Measurements from ENCODE around the gene BCL2.
"Not testable (repeated sequence)": the region's sequence is repeated elsewhere in the genome, so short reads cannot be mapped to it uniquely, and the experiment has no call there.

Gene BCL2

GRCh38 chr18:63199743-63200241, 119.8 kb downstream of the BCL2 start:
- no peak for DNase-seq (ENCODE audit: low read depth in 2 of 2)

- no peak for DNase-seq (ENCODE audit: low read depth in 2 of 2)
Measured at GRCh38 chr18:63198868-63199742, 120.5 kb downstream of the BCL2 start.

DNA sequence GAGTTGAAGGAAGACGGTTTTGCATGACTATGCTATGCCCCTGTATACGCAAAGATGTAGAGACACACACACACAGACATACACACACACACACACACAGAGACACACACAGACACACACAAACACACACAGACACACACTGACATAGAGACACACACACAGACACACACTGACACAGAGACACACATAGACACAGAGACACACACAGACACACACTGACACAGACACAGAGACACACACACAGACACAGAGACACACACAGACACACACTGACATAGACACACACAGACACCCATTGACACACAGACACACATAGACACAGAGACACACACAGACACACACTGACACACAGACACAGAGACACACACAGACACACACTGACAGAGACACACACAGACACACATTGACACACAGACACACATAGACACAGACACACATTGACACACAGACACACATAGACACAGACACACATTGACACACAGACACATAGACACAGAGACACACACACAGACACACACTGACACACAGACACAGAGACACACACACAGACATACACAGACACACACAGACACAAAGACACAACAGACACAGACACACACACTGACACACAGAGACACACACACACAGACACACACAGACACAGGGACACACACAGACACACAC, 121.3 kb downstream of the BCL2 start:
- DNase-seq (ENCODE audit: low read depth in 2 of 2) = no peak

GRCh38 chr18:63197246-63197869, 122.2 kb downstream of the BCL2 start:
- DNase-seq (ENCODE audit: low read depth in 2 of 2) = no peak

DNA sequence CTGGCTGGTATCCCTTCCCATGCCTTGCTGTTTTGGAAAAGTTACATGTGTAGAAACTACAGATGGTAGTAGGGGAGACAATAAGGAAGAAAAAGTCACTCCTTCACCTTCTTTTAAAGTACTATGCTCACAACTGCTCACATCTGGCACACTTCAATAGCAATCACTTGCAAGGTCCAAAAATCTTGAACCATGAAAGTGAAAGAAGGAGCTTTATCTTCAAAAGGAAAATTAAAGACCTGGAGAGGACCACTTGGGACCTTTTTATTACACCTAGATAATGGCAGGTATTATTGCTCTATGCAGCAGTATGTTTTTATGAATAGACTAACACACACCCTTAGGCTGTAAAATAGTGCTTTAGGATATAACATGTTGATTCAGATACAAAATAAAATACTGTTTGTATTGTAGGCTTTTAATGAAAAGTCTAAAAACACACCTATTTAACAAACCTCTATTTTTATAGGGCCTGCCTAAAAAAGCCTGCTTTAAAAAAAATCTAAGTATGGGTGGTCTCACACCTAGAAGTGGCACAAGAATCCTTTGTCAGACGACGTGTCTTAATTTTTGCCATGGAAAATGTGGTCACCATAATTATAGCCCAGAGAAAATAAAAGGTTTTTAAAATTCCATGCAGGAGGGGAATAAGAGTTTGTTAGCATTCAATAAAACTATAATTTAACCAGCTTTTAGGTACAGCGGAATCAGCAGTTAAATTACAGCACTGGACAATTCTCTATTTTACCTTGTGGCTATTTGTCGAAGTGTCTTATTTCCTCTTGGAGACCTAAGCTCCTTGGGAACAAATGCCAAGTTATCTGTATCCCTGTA, 124.0 kb downstream of the BCL2 start:
- no peak for DNase-seq (ENCODE audit: low read depth in 2 of 2)

DNA sequence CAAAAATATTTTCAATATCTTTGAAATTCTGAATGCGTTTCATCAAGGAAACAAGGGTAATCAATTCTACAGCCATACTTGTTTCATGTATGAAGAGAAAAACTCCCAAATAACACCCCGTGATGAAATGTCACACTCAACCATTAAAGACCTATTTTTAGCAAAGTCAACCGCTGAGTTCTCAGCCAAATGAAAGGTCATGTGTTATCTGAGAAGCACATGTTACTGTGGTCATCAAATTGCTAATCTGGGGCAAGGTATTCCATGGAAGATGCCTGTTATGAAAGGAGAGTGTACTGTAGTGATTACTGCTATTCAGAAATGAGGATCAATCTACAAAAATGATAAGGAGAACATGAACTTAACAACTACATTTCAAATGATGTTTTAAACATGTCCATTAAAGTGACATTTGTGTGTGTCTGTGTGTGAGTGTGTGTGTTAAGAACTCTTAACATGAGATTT, 126.7 kb downstream of the BCL2 start:
- no peak for DNase-seq (ENCODE audit: low read depth in 2 of 2)

DNA sequence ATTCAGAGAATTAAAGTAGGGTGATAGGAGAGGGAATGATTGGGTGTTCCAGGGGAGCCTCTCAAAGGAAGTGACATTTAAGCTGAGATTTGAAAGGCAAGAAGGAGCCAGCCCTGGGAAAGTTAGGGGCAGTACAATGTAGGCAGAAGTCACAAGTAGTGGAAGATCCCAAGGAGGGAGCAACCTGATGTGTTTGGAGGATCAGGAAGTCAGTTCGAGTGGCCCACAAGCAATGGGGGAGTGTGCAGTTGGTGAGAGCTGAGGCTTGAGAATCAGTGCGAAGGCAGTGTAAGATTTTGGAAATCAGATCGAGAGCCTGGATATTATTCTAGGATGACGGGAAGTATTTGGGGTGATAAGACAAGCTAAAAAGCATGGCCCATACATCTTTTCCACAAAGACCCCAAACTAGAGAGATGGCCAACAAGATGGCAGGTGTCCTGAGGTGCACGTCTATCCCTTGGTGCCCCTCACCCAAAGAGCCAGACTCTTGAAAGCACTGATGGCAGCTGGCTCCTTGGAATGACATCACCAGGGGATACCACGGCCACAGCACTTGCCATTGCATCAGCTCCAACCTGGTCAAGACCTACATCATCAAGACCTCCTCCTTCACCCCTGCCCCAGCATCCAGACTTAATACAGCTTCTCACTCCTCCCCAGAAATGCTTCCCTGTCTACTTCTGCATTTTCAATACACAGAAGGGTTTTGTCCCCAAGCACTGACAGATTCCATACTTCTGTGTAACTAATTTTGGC, 127.3 kb downstream of the BCL2 start:
- DNase-seq (ENCODE audit: low read depth in 2 of 2) = no peak

GRCh38 chr18:63191413-63191812, 128.2 kb downstream of the BCL2 start:
- DNase-seq (ENCODE audit: low read depth in 2 of 2) = no peak

- not testable (repeated sequence) for DNase-seq (ENCODE audit: low read depth in 2 of 2)
Measured at GRCh38 chr18:63190838-63191237, 128.7 kb downstream of the BCL2 start.

GRCh38 chr18:63189817-63190216, 129.8 kb downstream of the BCL2 start:
- DNase-seq (ENCODE audit: low read depth in 2 of 2) = no peak

DNA sequence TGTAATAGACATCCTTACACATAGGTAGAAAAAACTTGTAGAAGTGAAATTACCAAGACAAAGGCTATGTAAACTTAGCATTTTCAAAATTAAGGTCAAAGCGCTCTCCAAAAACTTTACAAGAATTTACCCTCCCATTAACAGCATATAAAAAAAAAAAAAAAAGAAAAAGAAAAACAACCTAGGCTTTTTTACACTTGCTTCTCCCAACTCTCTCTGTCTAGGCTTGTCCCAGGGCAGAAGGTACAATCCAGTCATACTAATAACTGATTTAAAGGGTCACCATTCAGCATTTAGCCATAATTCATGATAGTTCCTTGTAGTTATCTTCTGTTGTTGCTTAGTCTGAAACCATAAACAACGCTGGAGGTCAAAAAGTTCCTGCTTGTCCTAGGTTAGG, 130.5 kb downstream of the BCL2 start:
- no peak for DNase-seq (ENCODE audit: low read depth in 2 of 2)

DNA sequence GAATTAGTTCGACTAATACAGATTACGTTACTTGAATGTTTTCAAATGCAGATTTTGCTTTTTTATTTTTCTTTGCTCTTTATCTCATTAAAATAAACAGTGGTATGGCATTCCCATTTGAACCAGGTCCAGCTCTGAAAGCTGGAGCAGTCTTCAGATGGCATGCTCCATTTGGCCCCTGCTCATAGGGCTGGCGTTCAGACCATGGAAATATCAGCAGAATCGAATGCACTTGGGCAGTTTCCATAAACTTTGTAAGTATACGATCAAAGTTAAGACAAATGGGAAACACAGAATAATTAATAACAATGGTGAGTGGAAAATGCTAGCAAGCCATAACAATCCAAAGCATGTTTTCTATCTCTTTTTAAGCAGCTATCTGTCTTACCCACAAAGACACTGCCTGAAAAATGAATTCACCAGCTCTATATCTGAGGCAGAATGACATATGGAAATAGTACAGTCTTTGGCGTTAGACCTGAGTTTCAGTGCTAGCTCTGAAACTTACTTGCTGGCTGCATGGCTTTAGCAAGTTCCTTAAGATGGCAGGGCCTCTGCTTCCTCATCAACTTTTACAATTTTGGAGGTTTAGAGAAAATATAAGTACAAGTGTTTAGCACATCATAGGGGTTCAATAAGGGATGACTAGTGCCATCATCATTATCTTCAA, 131.6 kb downstream of the BCL2 start:
- DNase-seq (ENCODE audit: low read depth in 2 of 2) = no peak

DNA sequence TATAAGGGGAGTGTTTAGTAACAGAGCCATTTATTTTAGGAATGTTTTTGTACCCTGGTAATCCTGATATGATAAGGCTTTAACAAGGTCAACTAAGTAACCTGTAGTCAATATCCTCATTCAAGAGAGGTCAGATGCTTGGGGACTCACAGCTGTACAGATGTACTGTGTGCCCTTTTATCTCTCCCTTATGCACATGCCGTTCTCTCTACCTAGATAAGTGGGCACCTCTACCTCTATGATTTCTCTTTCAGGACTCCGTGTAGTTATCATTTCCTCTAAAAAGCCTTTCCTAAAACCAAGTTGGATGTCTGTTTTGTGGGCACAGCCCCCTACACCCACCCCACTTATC, 132.4 kb downstream of the BCL2 start:
- no peak for DNase-seq (ENCODE audit: low read depth in 2 of 2)

DNA sequence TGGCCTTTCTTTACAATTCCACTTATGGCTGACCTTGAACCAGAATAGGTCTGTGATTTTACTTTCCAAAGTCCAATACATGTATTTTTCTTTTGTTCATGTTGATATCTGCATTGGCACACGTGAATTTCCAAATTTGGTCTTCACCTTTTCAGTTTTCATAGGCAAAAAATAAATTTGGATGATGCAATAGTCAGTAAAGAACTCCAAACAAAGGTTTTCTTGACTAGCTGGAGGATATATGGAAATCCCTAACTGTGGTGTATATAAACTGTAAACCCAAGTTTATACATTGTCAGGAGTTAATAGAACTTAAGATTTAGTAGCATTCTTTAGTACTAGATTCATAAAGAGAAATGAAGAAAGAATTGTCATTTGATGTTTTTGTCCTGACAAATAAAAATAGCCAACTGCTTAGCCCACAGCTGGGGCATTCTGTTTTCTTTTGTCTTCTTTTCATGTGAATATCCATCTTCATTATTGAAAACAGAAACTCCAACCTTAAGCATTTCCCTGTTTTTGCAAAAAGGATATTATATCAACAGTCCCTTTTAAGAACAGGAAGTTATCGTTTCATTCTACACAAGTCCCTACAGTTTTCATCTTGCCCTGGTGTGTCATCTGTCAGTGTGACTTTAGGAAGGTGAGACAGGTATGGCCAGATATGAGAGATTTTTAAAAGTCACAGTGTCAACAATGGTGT, 132.9 kb downstream of the BCL2 start:
- no peak for DNase-seq (ENCODE audit: low read depth in 2 of 2)

GRCh38 chr18:63185984-63186383, 133.6 kb downstream of the BCL2 start:
- DNase-seq (ENCODE audit: low read depth in 2 of 2) = no peak

DNA sequence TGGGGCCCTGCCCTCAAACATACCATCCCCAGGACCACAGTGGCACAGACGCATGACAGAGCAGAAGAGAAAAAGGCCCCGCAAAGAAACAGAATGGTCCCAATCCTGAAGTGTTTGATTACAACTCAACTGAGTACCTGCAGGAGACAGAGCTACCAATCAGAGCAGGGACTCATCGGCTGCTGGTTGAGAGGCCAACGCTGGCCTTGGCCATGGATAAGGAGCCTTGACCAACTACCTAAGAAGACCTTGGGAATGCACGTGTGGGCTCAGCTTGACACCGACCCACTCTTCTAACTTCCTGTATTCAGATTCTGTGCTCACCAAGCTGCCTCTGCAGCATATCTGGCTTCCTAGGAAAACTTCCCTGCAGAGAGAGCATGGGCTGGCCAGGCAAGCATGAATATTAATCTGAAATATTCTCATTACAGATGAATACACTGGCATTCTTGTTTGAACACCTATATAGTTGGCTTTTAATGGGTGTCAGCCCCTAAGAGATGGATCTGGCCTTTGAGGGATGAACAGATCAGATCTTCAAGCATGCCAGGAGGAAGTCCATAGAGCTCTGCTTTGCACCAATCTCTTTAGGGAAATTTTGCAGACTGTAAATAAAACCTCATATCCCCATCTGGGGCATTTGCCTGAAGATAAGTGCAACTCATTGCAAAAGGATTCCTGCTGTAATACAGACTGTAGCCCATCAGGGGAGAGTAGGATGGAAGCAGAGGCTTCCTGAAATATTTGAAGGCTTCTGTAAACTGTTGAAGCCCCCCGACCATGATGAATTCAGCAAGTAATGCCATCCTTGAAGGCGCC, 135.4 kb downstream of the BCL2 start:
- DNase-seq (ENCODE audit: low read depth in 2 of 2) = no peak

- DNase-seq (ENCODE audit: low read depth in 2 of 2) = no peak
Measured at GRCh38 chr18:63183378-63183777, 136.2 kb downstream of the BCL2 start.

GRCh38 chr18:63182861-63183260, 136.7 kb downstream of the BCL2 start:
- no peak for DNase-seq (ENCODE audit: low read depth in 2 of 2)

- no peak for DNase-seq (ENCODE audit: low read depth in 2 of 2)
Measured at GRCh38 chr18:63182310-63182772, 137.2 kb downstream of the BCL2 start.
